Fibroblast of mammary gland (primary cell): ENCODE results near the gene NCKAP1.

Source experiments
- DNase-seq: peaks from one replicate; pipeline ENCODE4 v3.0.0-alpha.2; 2010; ENCODE audit warnings: low read depth
- H3K4me3 ChIP-seq: 2 replicates; pipeline ENCODE4 v1.5.1; 2011; ENCODE audit warnings: low read depth, mild to moderate bottlenecking, low read length, moderate library complexity; ENCODE audit not compliant: control insufficient read depth
- CTCF ChIP-seq: conservative IDR thresholded peaks from 2 replicates; pipeline ENCODE4 v1.5.1; 2011; ENCODE audit warnings: low read depth, low read length, inconsistent platforms; ENCODE audit not compliant: control insufficient read depth, insufficient read depth

Gene NCKAP1

GRCh38 chr2:182867426-182868053, 170.7 kb downstream of the NCKAP1 start:
- DNase-seq: no peak
- TF ChIP-seq CTCF: no peak
- peak overlapping the region; percentile 54 for H3K4me3 ChIP-seq

- TF ChIP-seq CTCF: no peak
- peak; percentile 74 for DNase-seq
These were observed 171.5 kb downstream of the NCKAP1 start, which contains the start of gene FRZB for GRCh38 chr2:182866461-182867406. FRZB (minus strand) TSS chr2:182866637; CDS start chr2:182866552, 85 bp downstream.

GRCh38 chr2:182866095-182866460, 172.2 kb downstream of the NCKAP1 start:
- no peak for TF ChIP-seq CTCF
- H3K4me3 ChIP-seq: peak overlapping the region; percentile 54
- DNase-seq: peak; percentile 14

More at GRCh38 chr2:182866461-182867406, 171.5 kb downstream of the NCKAP1 start, which contains the start of gene FRZB:
- H3K4me3 ChIP-seq: peak within 1 kb of the TSS; percentile 54

GRCh38 chr2:182864949-182865570, 173.2 kb downstream of the NCKAP1 start:
- no peak for TF ChIP-seq CTCF
- no peak for DNase-seq
- H3K4me3 ChIP-seq: no peak overlapping the region

DNA sequence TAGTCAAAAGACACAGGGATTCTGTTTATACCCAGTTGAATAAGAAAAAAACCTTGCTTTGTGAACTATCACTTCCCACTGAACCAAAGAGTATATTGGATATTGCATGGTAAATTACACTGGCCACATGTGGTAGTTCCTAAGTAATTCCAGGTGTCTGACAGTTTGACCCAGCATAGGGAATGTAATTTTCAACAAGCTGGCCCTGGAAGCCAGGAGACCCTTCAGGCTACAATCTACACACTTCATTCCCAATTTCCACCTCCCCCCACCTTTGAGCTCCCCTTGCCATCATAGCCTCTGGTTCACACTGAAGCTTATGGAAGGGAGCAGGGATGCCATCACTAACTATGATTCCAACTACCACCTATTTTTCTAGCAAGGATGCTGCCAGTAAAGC, 174.6 kb downstream of the NCKAP1 start:
- TF ChIP-seq CTCF: no peak
- no peak for DNase-seq
- H3K4me3 ChIP-seq: no peak overlapping the region

DNA sequence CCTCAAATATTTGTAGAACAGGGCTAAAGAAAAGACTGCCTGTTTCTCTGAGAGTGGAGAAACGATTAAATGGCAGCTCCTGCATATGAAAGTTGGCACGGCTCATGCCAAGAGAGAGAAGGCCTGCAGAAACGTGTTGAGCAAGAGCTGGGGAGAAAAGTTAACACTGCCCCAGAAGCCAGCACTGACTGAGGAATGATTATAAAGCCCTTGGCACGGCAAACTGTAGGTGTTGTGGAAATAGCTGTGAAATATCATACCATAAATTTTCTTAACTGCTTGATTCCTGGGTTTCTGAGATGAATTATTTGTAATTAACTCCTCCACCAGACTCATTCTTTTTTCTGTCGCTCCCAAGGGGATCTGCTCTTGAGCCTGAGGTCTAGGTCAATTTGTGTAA, 176.2 kb downstream of the NCKAP1 start:
- no peak for DNase-seq
- H3K4me3 ChIP-seq: no peak overlapping the region
- TF ChIP-seq CTCF: no peak
